A549 (cell line): ENCODE results near the gene CHEK1.

Experiments
- CTCF ChIP-seq: fragments of >200 bp; sonication (Bioruptor Twin); formaldehyde crosslinking; IDR thresholded peaks from 3 replicates; pipeline ENCODE4 v1.5.1; 2016
- HDAC2 ChIP-seq: fragments of 200-600 bp; sonication (generic); IDR thresholded peaks from 2 replicates; pipeline ENCODE4 v1.6.1; 2016
- MYC ChIP-seq: IDR thresholded peaks from 2 replicates; pipeline ENCODE4 v1.6.1; 2012; ENCODE audit warnings: mild to moderate bottlenecking, inconsistent platforms, low read length, improper control_type of control experiment, borderline replicate concordance
- NFE2L2 ChIP-seq: fragments of 150-350 bp; conservative IDR thresholded peaks from 2 replicates; pipeline ENCODE4 v1.6.1; 2014; ENCODE audit warnings: low read length
- POLR2A ChIP-seq: IDR thresholded peaks from 2 replicates; pipeline ENCODE4 v1.6.1; 2012; ENCODE audit warnings: mild to moderate bottlenecking, low read length
- REST ChIP-seq: fragments of 200-600 bp; sonication (generic); IDR thresholded peaks from 2 replicates; pipeline ENCODE4 v1.6.1; 2016; ENCODE audit warnings: antibody characterized with exemption, mild to moderate bottlenecking, moderate library complexity
- RFX5 ChIP-seq: fragments of 450-650 bp; IDR thresholded peaks from 2 replicates; pipeline ENCODE4 v1.7.1; 2014; ENCODE audit warnings: antibody characterized with exemption, mild to moderate bottlenecking, moderate library complexity
- SREBF2 ChIP-seq: fragments of 450-650 bp; IDR thresholded peaks from 2 replicates; pipeline ENCODE4 v1.6.1; 2014; ENCODE audit warnings: mild to moderate bottlenecking, moderate library complexity
- USF2 ChIP-seq: fragments of 450-650 bp; IDR thresholded peaks from 2 replicates; pipeline ENCODE4 v1.6.1; 2014; ENCODE audit warnings: antibody characterized with exemption
- ZC3H11A ChIP-seq: fragments of 450-650 bp; IDR thresholded peaks from 2 replicates; pipeline ENCODE4 v1.6.1; 2014; ENCODE audit warnings: antibody characterized with exemption, mild to moderate bottlenecking

- TF ChIP-seq SREBF2 (no peak), POLR2A (no peak), CTCF (no peak), USF2 (no peak), HDAC2 (no peak), REST (no peak), ZC3H11A (no peak), RFX5 (no peak), NFE2L2 (no peak), MYC (no peak)
Observed at GRCh38 chr11:125624756-125625213, at the start of gene CHEK1.
